ENCODE data around the gene ZEB1.
"Not testable (repeated sequence)": the region's sequence is repeated elsewhere in the genome, so short reads cannot be mapped to it uniquely, and the experiment has no call there.

ZEB1 gene

GRCh38 chr10:31353574-31353973, 34.6 kb downstream of the ZEB1 start:
- DNase-seq (ENCODE audit: low spot score) = no peak
- H3K79me1 ChIP-seq (ENCODE audit: low read depth, low read length) = peaks cover 3% of the 10 kb centered on the region
- H3K36me3 ChIP-seq (replicated peaks in 1 of 2; ENCODE audit: control insufficient read depth in 2 of 2, insufficient read depth in 2 of 2, low read length in 2 of 2) = no peaks in the 10 kb centered on the region
- H3K27me3 ChIP-seq (ENCODE audit: control insufficient read depth in 3 of 3, insufficient read depth in 3 of 3, low read depth in 1 of 3, low read length in 3 of 3) = no peaks in the 10 kb centered on the region
- H3K4me3 ChIP-seq (ENCODE audit: low read length in 2 of 2) = no peak overlapping the region
- no peak overlapping the region for H3K14ac ChIP-seq (ENCODE audit: low read length)
- H3K9me3 ChIP-seq (replicated peaks in 1 of 2; ENCODE audit: control insufficient read depth in 2 of 2, insufficient read depth in 1 of 2, low read depth in 1 of 2, low read length in 2 of 2) = no peaks in the 10 kb centered on the region
- no peak overlapping the region for H3K18ac ChIP-seq (ENCODE audit: low read length)
- H3K4me2 ChIP-seq (ENCODE audit: insufficient read depth, low read length, poor library complexity, severe bottlenecking) = no peak overlapping the region
- H3K4me1 ChIP-seq (ENCODE audit: control insufficient read depth in 2 of 2, insufficient read depth in 1 of 2, low read depth in 1 of 2, low read length in 2 of 2) = peaks cover 2 to 7% of the 10 kb centered on the region in 2 donors
- no peak overlapping the region for H2BK120ac ChIP-seq (ENCODE audit: low read depth, low read length)
- no peak overlapping the region for H4K8ac ChIP-seq (ENCODE audit: low read depth, low read length)
- no peak overlapping the region for H2BK5ac ChIP-seq (ENCODE audit: low read length)
- no peak overlapping the region for H2AFZ ChIP-seq (ENCODE audit: low read length)
- no peak overlapping the region for H2BK15ac ChIP-seq (ENCODE audit: low read length)
- no peak overlapping the region for H2BK12ac ChIP-seq (ENCODE audit: low read length)
- no peak overlapping the region for H3K4ac ChIP-seq (ENCODE audit: low read length)
- H3K9ac ChIP-seq (ENCODE audit: low read depth, low read length, poor library complexity) = no peak overlapping the region
- no peak overlapping the region for H2AK5ac ChIP-seq (ENCODE audit: low read depth, low read length)
- no peak overlapping the region for H3K27ac ChIP-seq (replicated peaks; ENCODE audit: low read length)
- H4K91ac ChIP-seq (ENCODE audit: low read depth, low read length, poor library complexity) = no peak overlapping the region
- H3K23ac ChIP-seq (ENCODE audit: low read depth, low read length, poor library complexity) = no peak overlapping the region

- Histone ChIP-seq H4K91ac (ENCODE audit: low read depth, low read length, poor library complexity) (no peak overlapping the region), H3K4me3 (ENCODE audit: low read length in 2 of 2) (no peak overlapping the region), H3K79me1 (ENCODE audit: low read depth, low read length) (peaks cover 8% of the 10 kb centered on the region)
Measured at GRCh38 chr10:31358688-31359330, 39.8 kb downstream of the ZEB1 start.

GRCh38 chr10:31359979-31360378, 41.0 kb downstream of the ZEB1 start:
- peaks cover 0 to 3% of the 10 kb centered on the region in 2 donors for H3K36me3 ChIP-seq (replicated peaks in 1 of 2; ENCODE audit: control insufficient read depth in 2 of 2, insufficient read depth in 2 of 2, low read length in 2 of 2)
- WGBS, 2 donors (ENCODE audit: extremely low coverage in 2 of 2, insufficient read length in 2 of 2, insufficient replicate concordance in 1 of 2) = no CpG with 5 or more reads among the region's 1 CpG
- H2BK12ac ChIP-seq (ENCODE audit: low read length) = no peak overlapping the region
- no peak for DNase-seq (ENCODE audit: low spot score)
- H3K27me3 ChIP-seq (ENCODE audit: control insufficient read depth in 3 of 3, insufficient read depth in 3 of 3, low read depth in 1 of 3, low read length in 3 of 3) = no peaks in the 10 kb centered on the region
- H2BK120ac ChIP-seq (ENCODE audit: low read depth, low read length) = no peak overlapping the region
- H3K4me3 ChIP-seq (ENCODE audit: low read length in 2 of 2) = no peak overlapping the region
- H3K4ac ChIP-seq (ENCODE audit: low read length) = no peak overlapping the region
- H3K4me2 ChIP-seq (ENCODE audit: insufficient read depth, low read length, poor library complexity, severe bottlenecking) = no peak overlapping the region
- no peak overlapping the region for H2BK5ac ChIP-seq (ENCODE audit: low read length)
- peaks cover 0 to 3% of the 10 kb centered on the region in 2 donors for H3K9me3 ChIP-seq (replicated peaks in 1 of 2; ENCODE audit: control insufficient read depth in 2 of 2, insufficient read depth in 1 of 2, low read depth in 1 of 2, low read length in 2 of 2)
- no peak overlapping the region for H2BK15ac ChIP-seq (ENCODE audit: low read length)
- no peak overlapping the region for H3K18ac ChIP-seq (ENCODE audit: low read length)
- no peak overlapping the region for H3K23ac ChIP-seq (ENCODE audit: low read depth, low read length, poor library complexity)
- H4K91ac ChIP-seq (ENCODE audit: low read depth, low read length, poor library complexity) = no peak overlapping the region
- H3K14ac ChIP-seq (ENCODE audit: low read length) = no peak overlapping the region
- H2AK5ac ChIP-seq (ENCODE audit: low read depth, low read length) = no peak overlapping the region
- H2AFZ ChIP-seq (ENCODE audit: low read length) = no peak overlapping the region
- H4K8ac ChIP-seq (ENCODE audit: low read depth, low read length) = no peak overlapping the region
- peaks cover 0 to 2% of the 10 kb centered on the region in 2 donors for H3K4me1 ChIP-seq (ENCODE audit: control insufficient read depth in 2 of 2, insufficient read depth in 1 of 2, low read depth in 1 of 2, low read length in 2 of 2)
- H3K9ac ChIP-seq (ENCODE audit: low read depth, low read length, poor library complexity) = no peak overlapping the region
- no peak overlapping the region for H3K27ac ChIP-seq (replicated peaks; ENCODE audit: low read length)
- peaks cover 10% of the 10 kb centered on the region for H3K79me1 ChIP-seq (ENCODE audit: low read depth, low read length)

More at GRCh38 chr10:31358688-31359330, 39.8 kb downstream of the ZEB1 start:
- Histone ChIP-seq H2BK5ac (ENCODE audit: low read length) (no peak overlapping the region), H2BK15ac (ENCODE audit: low read length) (no peak overlapping the region), H2BK120ac (ENCODE audit: low read depth, low read length) (no peak overlapping the region), H3K18ac (ENCODE audit: low read length) (no peak overlapping the region), H3K9ac (ENCODE audit: low read depth, low read length, poor library complexity) (no peak overlapping the region), H3K4me2 (ENCODE audit: insufficient read depth, low read length, poor library complexity, severe bottlenecking) (no peak overlapping the region), H3K14ac (ENCODE audit: low read length) (no peak overlapping the region), H3K4me1 (ENCODE audit: control insufficient read depth in 2 of 2, insufficient read depth in 1 of 2, low read depth in 1 of 2, low read length in 2 of 2) (peaks cover 0 to 2% of the 10 kb centered on the region in 2 donors), H3K27ac (replicated peaks; ENCODE audit: low read length) (no peak overlapping the region), H3K9me3 (replicated peaks in 1 of 2; ENCODE audit: control insufficient read depth in 2 of 2, insufficient read depth in 1 of 2, low read depth in 1 of 2, low read length in 2 of 2) (peaks cover 0 to 3% of the 10 kb centered on the region in 2 donors), H4K8ac (ENCODE audit: low read depth, low read length) (no peak overlapping the region), H2BK12ac (ENCODE audit: low read length) (no peak overlapping the region), H3K23ac (ENCODE audit: low read depth, low read length, poor library complexity) (no peak overlapping the region), H3K36me3 (replicated peaks in 1 of 2; ENCODE audit: control insufficient read depth in 2 of 2, insufficient read depth in 2 of 2, low read length in 2 of 2) (peaks cover 0 to 3% of the 10 kb centered on the region in 2 donors), H3K4ac (ENCODE audit: low read length) (no peak overlapping the region), H2AFZ (ENCODE audit: low read length) (no peak overlapping the region), H2AK5ac (ENCODE audit: low read depth, low read length) (no peak overlapping the region), H3K27me3 (ENCODE audit: control insufficient read depth in 3 of 3, insufficient read depth in 3 of 3, low read depth in 1 of 3, low read length in 3 of 3) (no peaks in the 10 kb centered on the region)
- no CpG with 5 or more reads among the region's 1 CpG for WGBS, 2 donors (ENCODE audit: extremely low coverage in 2 of 2, insufficient read length in 2 of 2, insufficient replicate concordance in 1 of 2)
- DNase-seq (ENCODE audit: low spot score) = no peak

- H2BK120ac ChIP-seq (ENCODE audit: low read depth, low read length); H2BK5ac ChIP-seq (ENCODE audit: low read length); H3K23ac ChIP-seq (ENCODE audit: low read depth, low read length, poor library complexity); H3K36me3 ChIP-seq (replicated peaks in 1 of 2; ENCODE audit: control insufficient read depth in 2 of 2, insufficient read depth in 2 of 2, low read length in 2 of 2); H3K4me3 ChIP-seq (ENCODE audit: low read length in 2 of 2); H3K4me1 ChIP-seq (ENCODE audit: control insufficient read depth in 2 of 2, insufficient read depth in 1 of 2, low read depth in 1 of 2, low read length in 2 of 2); H3K4me2 ChIP-seq (ENCODE audit: insufficient read depth, low read length, poor library complexity, severe bottlenecking); H3K4ac ChIP-seq (ENCODE audit: low read length); H3K9me3 ChIP-seq (replicated peaks in 1 of 2; ENCODE audit: control insufficient read depth in 2 of 2, insufficient read depth in 1 of 2, low read depth in 1 of 2, low read length in 2 of 2); H3K27ac ChIP-seq (replicated peaks; ENCODE audit: low read length); H3K18ac ChIP-seq (ENCODE audit: low read length); DNase-seq (ENCODE audit: low spot score); H4K8ac ChIP-seq (ENCODE audit: low read depth, low read length); H2BK15ac ChIP-seq (ENCODE audit: low read length); H3K14ac ChIP-seq (ENCODE audit: low read length); H2AFZ ChIP-seq (ENCODE audit: low read length); H2BK12ac ChIP-seq (ENCODE audit: low read length); H3K27me3 ChIP-seq (ENCODE audit: control insufficient read depth in 3 of 3, insufficient read depth in 3 of 3, low read depth in 1 of 3, low read length in 3 of 3); H2AK5ac ChIP-seq (ENCODE audit: low read depth, low read length); H4K91ac ChIP-seq (ENCODE audit: low read depth, low read length, poor library complexity); H3K9ac ChIP-seq (ENCODE audit: low read depth, low read length, poor library complexity): not testable (repeated sequence)
- no CpG with 5 or more reads among the region's 15 CpGs for WGBS, 2 donors (ENCODE audit: extremely low coverage in 2 of 2, insufficient read length in 2 of 2, insufficient replicate concordance in 1 of 2)
- peaks cover 10% of the 10 kb centered on the region for H3K79me1 ChIP-seq (ENCODE audit: low read depth, low read length)
Measured at GRCh38 chr10:31361475-31361874, 42.5 kb downstream of the ZEB1 start.
